ENCODE data around the gene MCC.

MCC gene

GRCh38 chr5:113202287-113202686 lies 286.0 kb downstream of the MCC start:
- no peak for DNase-seq (ENCODE audit: low read depth in 2 of 2)

DNA sequence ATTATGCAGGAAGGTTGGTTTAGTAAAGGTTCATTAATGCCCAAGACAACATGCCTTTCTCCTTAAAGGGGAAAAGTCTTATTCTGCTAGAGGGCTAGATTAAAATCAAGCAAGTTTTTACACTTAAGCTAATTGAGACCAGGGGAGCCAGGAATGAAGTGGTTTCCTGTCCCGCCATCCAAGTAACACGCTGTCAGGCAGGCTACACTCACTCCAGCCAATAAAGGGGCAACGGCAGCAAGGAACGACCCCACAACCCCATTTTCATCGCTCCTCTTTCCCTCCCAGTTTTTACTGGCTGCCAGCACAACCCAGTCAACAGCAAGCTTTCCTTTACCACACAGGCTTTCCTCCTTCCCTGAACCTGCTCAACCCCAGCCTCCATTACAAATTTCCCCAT lies 286.5 kb downstream of the MCC start:
- no peak for DNase-seq (ENCODE audit: low read depth in 2 of 2)

DNA sequence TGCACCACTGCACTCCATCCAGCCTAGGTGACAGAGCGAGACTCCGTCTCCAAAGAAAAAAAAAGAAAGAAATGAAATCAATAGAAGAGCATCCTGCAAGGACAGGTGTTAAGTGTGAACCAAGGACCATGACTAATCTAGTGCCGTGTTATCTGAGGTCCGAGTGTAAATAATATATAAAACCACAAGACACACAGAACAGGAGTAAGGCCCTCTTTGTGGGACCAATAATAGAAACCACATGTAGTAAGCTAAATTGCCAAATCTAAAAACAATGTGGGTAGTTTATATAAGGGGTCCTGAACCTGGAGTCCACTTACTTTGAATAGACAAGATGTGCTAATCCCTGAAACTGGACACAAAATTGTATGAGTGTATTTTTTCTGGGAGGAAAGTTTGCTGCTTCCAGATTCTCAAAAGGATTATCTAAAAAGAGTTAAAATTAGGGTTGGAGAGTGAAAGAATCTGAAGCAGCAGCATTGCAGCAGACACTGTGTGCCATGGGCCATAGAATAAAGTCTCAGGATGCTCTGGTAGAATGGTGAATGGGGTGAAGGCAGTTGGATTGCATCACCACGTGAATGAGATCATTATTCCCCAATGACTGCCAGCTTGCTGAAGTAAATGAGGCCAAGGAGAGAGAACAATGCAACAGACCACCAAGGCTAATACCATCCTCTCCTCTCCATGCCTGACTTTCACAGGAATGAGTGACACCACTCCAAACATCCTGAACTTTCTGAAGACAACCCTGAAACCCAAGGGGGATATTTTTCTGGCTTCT lies 288.9 kb downstream of the MCC start:
- no peak for DNase-seq (ENCODE audit: low read depth in 2 of 2)

DNA sequence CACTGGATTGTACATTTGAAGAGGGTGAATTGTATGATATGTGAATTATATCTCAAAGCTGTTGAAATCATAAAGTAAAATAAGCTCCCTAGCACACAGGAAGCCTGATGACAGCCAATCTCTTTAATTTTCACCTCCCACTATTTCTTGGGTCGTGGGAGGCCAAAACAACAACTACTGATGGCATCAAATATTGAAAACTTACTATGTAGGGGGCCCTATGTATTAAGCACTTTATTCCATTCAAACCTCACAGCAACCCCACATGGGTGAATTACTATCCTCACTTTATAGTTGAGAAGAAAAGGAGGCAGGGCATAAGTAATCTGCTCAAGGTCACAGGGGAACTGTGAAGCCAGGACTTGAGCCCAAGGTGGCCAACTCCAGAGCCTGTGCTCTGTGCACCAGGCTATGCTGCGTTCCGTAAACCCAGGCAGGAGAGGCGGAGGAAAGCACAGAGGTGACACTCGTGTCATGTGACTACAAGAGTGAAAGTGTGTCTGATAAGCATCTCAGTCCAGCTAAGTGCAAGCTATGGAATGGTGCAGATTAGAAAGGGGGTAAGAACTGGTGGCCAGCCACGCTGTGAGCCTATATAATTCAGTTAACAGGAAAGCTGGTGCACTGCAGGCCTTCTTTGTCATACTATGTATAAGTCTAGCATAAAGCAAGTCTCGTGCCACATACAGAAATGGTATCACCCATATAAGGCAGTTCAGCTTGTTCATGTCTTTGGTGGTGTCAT lies 290.6 kb downstream of the MCC start:
- DNase-seq (ENCODE audit: low read depth in 2 of 2): no peak

- DNase-seq (ENCODE audit: low read depth in 2 of 2): no peak
These were observed 292.5 kb downstream of the MCC start for GRCh38 chr5:113195771-113196170.

DNA sequence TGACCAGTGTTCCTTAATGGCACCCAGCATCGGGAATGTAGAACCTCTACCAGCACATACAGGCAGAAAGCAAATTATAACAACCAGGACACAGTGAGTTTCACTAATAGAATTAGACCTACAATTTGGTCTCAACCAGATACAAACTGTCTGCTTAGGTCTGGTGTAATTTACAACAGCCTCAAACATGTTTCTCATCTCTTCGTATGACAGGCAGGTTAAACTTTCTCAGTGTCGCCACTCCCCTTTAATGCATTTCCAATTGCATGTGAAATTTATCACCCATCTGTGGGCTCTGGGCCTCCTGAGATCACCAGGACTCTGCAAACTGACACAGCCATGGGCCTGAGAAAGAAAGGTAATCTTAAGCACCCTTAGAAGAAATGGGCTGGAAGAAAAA lies 293.0 kb downstream of the MCC start:
- no peak for DNase-seq (ENCODE audit: low read depth in 2 of 2)

GRCh38 chr5:113194591-113194990 lies 293.7 kb downstream of the MCC start:
- DNase-seq (ENCODE audit: low read depth in 2 of 2): no peak

DNA sequence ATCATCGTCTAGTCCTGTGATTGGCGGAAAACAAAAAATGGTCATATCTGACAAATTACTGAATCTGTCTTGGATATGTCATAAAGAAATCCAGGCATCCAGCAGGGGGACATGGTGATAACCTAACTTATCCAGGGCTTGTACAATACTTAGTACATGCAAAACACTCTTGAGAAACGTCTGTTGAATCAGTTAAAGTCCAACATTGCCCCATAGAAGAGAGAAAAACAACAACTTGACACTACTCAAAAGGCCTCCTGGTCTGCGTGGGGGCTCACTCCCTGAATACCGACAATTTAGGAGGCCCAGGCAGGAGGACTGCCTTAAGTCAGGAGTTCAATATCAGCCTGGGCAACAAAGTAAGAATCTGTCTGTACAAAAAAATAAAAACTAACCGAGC lies 294.1 kb downstream of the MCC start:
- no peak for DNase-seq (ENCODE audit: low read depth in 2 of 2)

GRCh38 chr5:113193311-113193978 lies 294.8 kb downstream of the MCC start:
- no peak for DNase-seq (ENCODE audit: low read depth in 2 of 2)

DNA sequence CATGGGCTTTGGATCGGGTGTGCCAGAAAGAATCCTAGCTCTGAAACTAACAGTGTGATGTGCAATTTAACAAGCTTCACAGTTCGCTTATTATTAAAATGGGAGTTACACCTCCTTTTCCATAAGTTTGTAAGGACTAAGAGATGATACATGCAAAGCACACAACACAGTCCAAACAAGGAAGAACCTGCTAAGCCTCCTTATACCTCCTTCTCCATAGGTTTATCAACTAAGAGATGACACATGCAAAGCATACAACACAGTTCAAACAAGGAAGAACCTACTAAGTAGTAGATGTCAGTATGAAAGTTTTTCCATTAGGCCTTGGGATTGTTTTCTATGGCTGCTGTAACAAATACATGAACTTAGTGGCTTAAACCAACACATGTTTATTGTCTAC lies 295.7 kb downstream of the MCC start:
- no peak for DNase-seq (ENCODE audit: low read depth in 2 of 2)

DNA sequence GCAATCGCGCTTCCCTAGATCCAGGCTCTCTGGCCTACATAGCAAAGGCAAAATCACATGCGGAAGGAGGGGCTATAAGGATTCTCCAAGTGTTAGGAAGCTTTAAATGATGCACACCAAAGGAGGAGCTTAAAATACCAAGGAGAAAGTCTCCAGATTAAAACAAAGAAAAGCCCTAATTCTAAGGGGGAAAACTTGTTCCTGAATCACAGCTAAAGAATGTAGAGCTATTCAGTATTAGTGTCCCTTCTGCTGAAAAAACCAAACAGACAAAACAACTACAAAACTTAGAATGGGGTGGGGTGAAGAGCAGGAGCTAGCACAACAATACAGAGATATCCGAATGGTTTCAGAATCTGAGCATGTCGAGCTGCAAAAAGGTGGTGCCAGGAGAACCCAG lies 297.9 kb downstream of the MCC start:
- DNase-seq (ENCODE audit: low read depth in 2 of 2): no peak

- DNase-seq (ENCODE audit: low read depth in 2 of 2): no peak
These were observed 299.0 kb downstream of the MCC start for GRCh38 chr5:113189291-113189690.

GRCh38 chr5:113188436-113188835 lies 299.8 kb downstream of the MCC start:
- no peak for DNase-seq (ENCODE audit: low read depth in 2 of 2)

DNA sequence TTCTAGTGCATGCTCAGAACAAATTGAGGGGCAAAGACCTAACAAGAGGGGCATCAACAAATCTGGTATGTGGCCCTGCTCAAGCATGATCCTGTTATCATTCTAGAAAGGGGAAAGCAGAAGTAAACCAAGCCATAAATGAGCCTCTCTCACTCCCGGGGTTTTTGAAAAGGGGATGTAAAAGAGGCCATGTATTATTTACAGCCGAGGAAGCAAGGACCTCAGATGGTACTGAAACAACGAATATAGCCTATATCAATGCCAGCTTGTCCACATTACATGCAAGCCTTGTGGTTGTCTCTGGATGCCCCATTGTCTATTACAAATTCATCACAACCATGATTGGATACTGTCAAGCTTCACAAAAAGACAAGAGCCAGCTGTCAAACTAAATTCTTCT lies 300.3 kb downstream of the MCC start:
- no peak for DNase-seq (ENCODE audit: low read depth in 2 of 2)

GRCh38 chr5:113186061-113186460 lies 302.2 kb downstream of the MCC start:
- DNase-seq (ENCODE audit: low read depth in 2 of 2): no peak

DNA sequence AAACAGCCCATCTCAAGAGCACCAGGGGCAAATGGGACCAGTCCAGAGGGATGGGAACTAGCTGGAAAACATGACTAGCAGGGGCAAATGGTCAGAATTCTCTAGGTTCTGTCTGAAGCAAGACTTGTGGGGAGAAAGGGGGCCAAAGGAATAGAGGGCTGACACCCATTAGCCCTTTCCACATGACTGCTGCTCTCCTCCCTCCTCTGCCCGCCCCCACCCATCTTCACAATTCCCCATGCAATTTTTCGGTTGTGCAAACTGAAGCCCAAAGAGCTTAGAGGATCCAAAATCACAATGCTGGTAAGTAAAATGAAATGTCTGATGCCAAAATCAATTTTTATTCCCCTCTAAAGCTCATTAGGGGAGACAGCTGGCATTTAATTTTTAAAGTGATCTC lies 304.6 kb downstream of the MCC start:
- no peak for DNase-seq (ENCODE audit: low read depth in 2 of 2)

- DNase-seq (ENCODE audit: low read depth in 2 of 2): no peak
These were observed 305.5 kb downstream of the MCC start for GRCh38 chr5:113182658-113183344.

GRCh38 chr5:113181853-113182490 lies 306.3 kb downstream of the MCC start:
- DNase-seq (ENCODE audit: low read depth in 2 of 2): no peak

DNA sequence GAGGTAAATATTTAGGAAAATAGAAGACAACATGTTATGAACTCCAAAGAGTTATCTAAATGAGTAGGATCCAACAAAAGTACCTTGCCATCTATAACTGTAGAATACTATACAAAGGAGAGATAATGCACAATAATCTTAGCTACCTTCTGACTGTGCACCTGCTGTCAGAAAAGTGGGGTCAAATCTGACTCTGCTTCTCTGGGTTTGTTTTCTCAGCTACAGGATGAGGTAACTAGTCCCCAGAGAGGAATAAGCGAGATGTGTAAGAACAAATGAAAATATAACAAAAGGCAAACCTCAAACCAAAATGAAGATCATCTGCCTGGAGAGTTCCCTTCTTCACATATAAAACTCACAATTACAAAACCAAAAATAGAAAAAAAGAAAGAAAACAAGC lies 306.8 kb downstream of the MCC start:
- DNase-seq (ENCODE audit: low read depth in 2 of 2): no peak

- DNase-seq (ENCODE audit: low read depth in 2 of 2): no peak
These were observed 309.1 kb downstream of the MCC start for GRCh38 chr5:113179156-113179555.

- no peak for DNase-seq (ENCODE audit: low read depth in 2 of 2)
These were observed 310.0 kb downstream of the MCC start for GRCh38 chr5:113178073-113178779.

All from stimulated activated CD4-positive, alpha-beta T cell treated with anti-CD3 and anti-CD28 coated beads, Interleukin-1b, Interleukin-23, amount 100 ng/mL, for 1 hour (primary cell).